CD4-positive, alpha-beta memory T cell (primary cell): ENCODE data around the gene GEMIN2. TPM values are rescaled to one million over a fixed set of nuclear protein-coding genes. Genes with fewer than 3 reads are reported as not detected.
A peak's percentile ranks its signal among the peaks of the same experiment; 100 is the strongest.
"Not testable (repeated sequence)": the region's sequence is repeated elsewhere in the genome, so short reads cannot be mapped to it uniquely, and the experiment has no call there.

Experiments used
- CTCF ChIA-PET: fragments of 350-600 bp; sonication (Branson Sonifier 250); formaldehyde crosslinking; loops from one replicate; lab custom pipeline; 2021; ENCODE audit warnings: inconsistent platforms; ENCODE audit not compliant: partially characterized antibody; lab: Charles Lee
- POLR2A ChIA-PET: fragments of 350-600 bp; sonication (Branson Sonifier 250); formaldehyde crosslinking; loops from one replicate; lab custom pipeline; 2021; ENCODE audit not compliant: partially characterized antibody; lab: Charles Lee
- DNase-seq, 5 donors: peaks; one replicate each; pipeline versions ENCODE4 v3.0.0 to v3.0.0-alpha.2; 2020 to 2022; ENCODE audit warnings: mixed read lengths in 1 of 5
- H3K27ac ChIP-seq: one replicate; pipeline ENCODE4 v1.7.0; 2013; ENCODE audit warnings: low read depth, low read length
- H3K27me3 ChIP-seq: 2 replicates; pipeline ENCODE4 v1.7.0; 2013; ENCODE audit warnings: mild to moderate bottlenecking, low read length, moderate library complexity; ENCODE audit not compliant: insufficient read depth
- H3K36me3 ChIP-seq: 2 replicates; pipeline ENCODE4 v1.7.0; 2013; ENCODE audit warnings: mild to moderate bottlenecking, low read length, moderate library complexity; ENCODE audit not compliant: insufficient read depth
- H3K4me1 ChIP-seq: 2 replicates; pipeline ENCODE4 v1.7.0; 2013; ENCODE audit warnings: mild to moderate bottlenecking, low read length, moderate library complexity; ENCODE audit not compliant: insufficient read depth
- H3K4me3 ChIP-seq, 2 donors: one replicate each; pipeline ENCODE4 v1.7.0; 2013; ENCODE audit warnings: low read length in 2 of 2, mild to moderate bottlenecking in 1 of 2
- H3K9me3 ChIP-seq, 2 donors: one replicate each; pipeline ENCODE4 v1.7.0; 2013; ENCODE audit warnings: low read length in 2 of 2, control low read depth in 1 of 2; ENCODE audit not compliant: control insufficient read depth in 1 of 2
- H3K27ac Mint-ChIP-seq, 7 donors: one replicate each; pipeline ENCODE4 v1.8.0; 2020 to 2021; ENCODE audit warnings: mixed read lengths in 7 of 7, mild to moderate bottlenecking in 6 of 7, inconsistent platforms in 3 of 7, moderate library complexity in 3 of 7
- H3K27me3 Mint-ChIP-seq, 2 donors: one replicate each; pipeline ENCODE4 v1.8.0; 2020 to 2021; ENCODE audit warnings: mixed read lengths in 2 of 2
- H3K36me3 Mint-ChIP-seq, 2 donors: one replicate each; pipeline ENCODE4 v1.8.0; 2020 to 2021; ENCODE audit warnings: mixed read lengths in 2 of 2, inconsistent platforms in 1 of 2, mild to moderate bottlenecking in 1 of 2
- H3K4me1 Mint-ChIP-seq, 4 donors: one replicate each; pipeline ENCODE4 v1.8.0; 2020 to 2021; ENCODE audit warnings: mixed read lengths in 4 of 4, mild to moderate bottlenecking in 1 of 4
- H3K4me3 Mint-ChIP-seq, 8 donors: one replicate each; pipeline ENCODE4 v1.8.0; 2020 to 2021; ENCODE audit warnings: mixed read lengths in 8 of 8, mild to moderate bottlenecking in 7 of 8, moderate library complexity in 6 of 8, inconsistent platforms in 3 of 8
- H3K9me3 Mint-ChIP-seq, 8 donors: one replicate each; pipeline ENCODE4 v1.8.0; 2020 to 2021; ENCODE audit warnings: mixed read lengths in 8 of 8, mild to moderate bottlenecking in 5 of 8, inconsistent platforms in 3 of 8, moderate library complexity in 1 of 8
- intact Hi-C: fragments of 100-400 bp; cut with micrococcal nuclease; formaldehyde crosslinking; loops from one replicate; pipeline ENCODE4 v1.15.1; 2023
- polyA plus RNA-seq, 2 donors: library from polyadenylated mRNA; unstranded; fragments of 300-500 nt; fragmentation: Illumina TruSeq; gene quantifications; one replicate each; pipeline ENCODE4 v1.2.3, GENCODE V29; 2021
- total RNA-seq, 2 experiments: library from RNA; stranded (reverse); gene quantifications; one replicate each; pipeline ENCODE4 v1.2.3, GENCODE V29; 2021

The GEMIN2 gene
- total and polyA plus RNA-seq, 4 experiments from 2014 or later: 13.4 to 16.9 (median 14.7) TPM

- ChIA-PET CTCF (interaction anchor here (0.6 to 1.6 kb wide), 3 partner anchors 200 to 1402 kb away, joined by 3 read pairs; no protein-coding TSS in a partner anchor), POLR2A (no interaction called here)
- intact Hi-C loops: loop anchor here (10.0 kb wide), 1 partner anchor 1035 kb away; no protein-coding TSS in a partner anchor
- H3K9me3 ChIP-seq: no peaks in the 10 kb centered on the region
- H3K4me3 ChIP-seq: no peak overlapping the region
- Mint-ChIP-seq H3K36me3 (peaks cover 0 to 10% of the 10 kb centered on the region in 2 donors), H3K4me1 (peaks cover 10 to 23% (median 16%) of the 10 kb centered on the region in 4 donors), H3K27ac (peak overlapping the region in 1 of 7 donors; percentile 8), H3K9me3 (no peaks in the 10 kb centered on the region), H3K4me3 (no peak overlapping the region), H3K27me3 (peaks cover 2 to 6% of the 10 kb centered on the region in 2 donors)
- no peak for DNase-seq
- H3K27me3 ChIP-seq: no peaks in the 10 kb centered on the region
- no peak overlapping the region for H3K27ac ChIP-seq
- H3K36me3 ChIP-seq: no peaks in the 10 kb centered on the region
- H3K4me1 ChIP-seq: peaks cover 12% of the 10 kb centered on the region
Observed at GRCh38 chr14:39109893-39110715, 4.0 kb upstream of the GEMIN2 start.

- POLR2A ChIA-PET: interaction anchor here (0.7 to 3.8 kb wide), 12 partner anchors 9 to 340 kb away, joined by 3 to 66 read pairs (median 6); partner anchors contain the start of genes FBXO33, PNN, SEC23A and TRAPPC6B
- Mint-ChIP-seq H3K4me1 (peaks cover 12 to 25% (median 17%) of the 10 kb centered on the region in 4 donors), H3K27me3 (peaks cover 2 to 6% of the 10 kb centered on the region in 2 donors), H3K9me3 (no peaks in the 10 kb centered on the region), H3K4me3 (peak overlapping the region; percentile 92 to 99 (median 97)), H3K36me3 (peaks cover 4 to 21% of the 10 kb centered on the region in 2 donors), H3K27ac (peak overlapping the region; percentile 93 to 99 (median 97))
- intact Hi-C loops: loop anchor here (1.0 to 10.0 kb wide), 6 partner anchors 10 to 1039 kb away; partner anchors contain the start of genes FBXO33, SEC23A and TRAPPC6B
- peak overlapping the region; percentile 80 for H3K27ac ChIP-seq
- DNase-seq: no peak
- CTCF ChIA-PET: interaction anchor here (0.8 to 1.6 kb wide), 3 partner anchors 11 to 57 kb away, joined by 3 to 7 read pairs (median 5); partner anchors contain the start of genes SEC23A and TRAPPC6B
- peak overlapping the region; percentile 66 to 81 for H3K4me3 ChIP-seq
- no peaks in the 10 kb centered on the region for H3K36me3 ChIP-seq
- H3K27me3 ChIP-seq: no peaks in the 10 kb centered on the region
- no peaks in the 10 kb centered on the region for H3K9me3 ChIP-seq
- peaks cover 13% of the 10 kb centered on the region for H3K4me1 ChIP-seq
Observed at GRCh38 chr14:39113685-39114072, 444 bp upstream of the GEMIN2 start.

GRCh38 chr14:39122330-39123138 is 8.4 kb downstream of the GEMIN2 start:
- Mint-ChIP-seq H3K4me1 (peaks cover 0 to 1% (median under 1%) of the 10 kb centered on the region in 4 donors), H3K27me3 (no peaks in the 10 kb centered on the region), H3K36me3 (peaks cover 21 to 51% of the 10 kb centered on the region in 2 donors), H3K9me3 (no peaks in the 10 kb centered on the region), H3K27ac (peak overlapping the region in 1 of 7 donors; percentile 42), H3K4me3 (no peak overlapping the region)
- no peak for DNase-seq
- H3K36me3 ChIP-seq: peaks cover 24% of the 10 kb centered on the region
- no peak overlapping the region for H3K4me3 ChIP-seq
- no peaks in the 10 kb centered on the region for H3K4me1 ChIP-seq
- POLR2A ChIA-PET: interaction anchor here (0.8 to 1.3 kb wide), 2 partner anchors 9 to 48 kb away, joined by 3 read pairs; partner anchors contain the start of genes GEMIN2 and TRAPPC6B
- intact Hi-C loops: no loop called here
- H3K27ac ChIP-seq: no peak overlapping the region
- CTCF ChIA-PET: no interaction called here
- no peaks in the 10 kb centered on the region for H3K27me3 ChIP-seq
- no peaks in the 10 kb centered on the region for H3K9me3 ChIP-seq

GRCh38 chr14:39137835-39138234 is 23.7 kb downstream of the GEMIN2 start:
- H3K4me3 Mint-ChIP-seq, H3K27ac ChIP-seq, DNase-seq, H3K27me3 ChIP-seq, H3K4me3 ChIP-seq, H3K4me1 Mint-ChIP-seq, CTCF ChIA-PET, H3K4me1 ChIP-seq, H3K27me3 Mint-ChIP-seq, POLR2A ChIA-PET, H3K9me3 ChIP-seq, intact Hi-C loops, H3K9me3 Mint-ChIP-seq: not testable (repeated sequence)
- H3K36me3 Mint-ChIP-seq: peaks cover 33 to 51% of the 10 kb centered on the region in 2 donors
- H3K36me3 ChIP-seq: peaks cover 21% of the 10 kb centered on the region
- peak overlapping the region in 1 of 7 donors; percentile 25 for H3K27ac Mint-ChIP-seq

- peaks cover 38 to 52% of the 10 kb centered on the region in 2 donors for H3K36me3 Mint-ChIP-seq
- Histone ChIP-seq H3K36me3 (peaks cover 21% of the 10 kb centered on the region), H3K4me3 (no peak overlapping the region), H3K4me1 (no peaks in the 10 kb centered on the region), H3K27ac (no peak overlapping the region), H3K27me3 (no peaks in the 10 kb centered on the region), H3K9me3 (no peaks in the 10 kb centered on the region)
- no peaks in the 10 kb centered on the region for H3K27me3 Mint-ChIP-seq
- DNase-seq: no peak
- H3K27ac Mint-ChIP-seq: peak overlapping the region in 5 of 7 donors; percentile 11 to 70 (median 25)
- H3K4me1 Mint-ChIP-seq: peaks cover 0 to 4% (median under 1%) of the 10 kb centered on the region in 4 donors
- H3K9me3 Mint-ChIP-seq: peaks cover 0 to 2% (median 0%) of the 10 kb centered on the region in 8 donors
- CTCF ChIA-PET: no interaction called here
- intact Hi-C loops: no loop called here
- POLR2A ChIA-PET: no interaction called here
- H3K4me3 Mint-ChIP-seq: no peak overlapping the region
Observed at GRCh38 chr14:39138440-39138839, 24.3 kb downstream of the GEMIN2 start.

GRCh38 chr14:39140170-39140569 is 26.0 kb downstream of the GEMIN2 start:
- H3K4me3 ChIP-seq: no peak overlapping the region
- peaks cover 6% of the 10 kb centered on the region for H3K36me3 ChIP-seq
- Mint-ChIP-seq H3K27ac (peak overlapping the region in 1 of 7 donors; percentile 2), H3K4me1 (peaks cover 0 to 4% (median under 1%) of the 10 kb centered on the region in 4 donors), H3K36me3 (peaks cover 32 to 38% of the 10 kb centered on the region in 2 donors), H3K27me3 (no peaks in the 10 kb centered on the region), H3K4me3 (no peak overlapping the region), H3K9me3 (peaks cover 0 to 2% (median 0%) of the 10 kb centered on the region in 8 donors)
- H3K27me3 ChIP-seq: no peaks in the 10 kb centered on the region
- no peak overlapping the region for H3K27ac ChIP-seq
- H3K9me3 ChIP-seq: no peaks in the 10 kb centered on the region
- no peaks in the 10 kb centered on the region for H3K4me1 ChIP-seq
- CTCF ChIA-PET: no interaction called here
- DNase-seq: no peak
- POLR2A ChIA-PET: no interaction called here
- intact Hi-C loops: no loop called here
